NB4 (cell line): ENCODE data around the gene OR5AK2.
"Not testable (repeated sequence)": the region's sequence is repeated elsewhere in the genome, so short reads cannot be mapped to it uniquely, and the experiment has no call there.

Experiments
- DNase-seq: peaks from one replicate; pipeline ENCODE4 v3.0.0; 2010; ENCODE audit warnings: low read depth
- H3K4me3 ChIP-seq: one replicate; pipeline ENCODE4 v1.5.1; 2011; ENCODE audit warnings: mild to moderate bottlenecking, low read depth, low read length, moderate library complexity
- CTCF ChIP-seq: IDR thresholded peaks from one replicate; pipeline ENCODE4 v1.5.1; 2012; ENCODE audit warnings: low read depth, low read length
- MAX ChIP-seq: IDR thresholded peaks from 2 replicates; pipeline ENCODE4 v1.6.1; 2011; ENCODE audit warnings: low read depth, low read length
- MYC ChIP-seq: IDR thresholded peaks from 2 replicates; pipeline ENCODE4 v1.6.1; 2011; ENCODE audit warnings: low read depth, low read length
- POLR2A ChIP-seq: IDR thresholded peaks from 2 replicates; pipeline ENCODE4 v1.6.1; 2011; ENCODE audit warnings: mild to moderate bottlenecking; ENCODE audit not compliant: insufficient read length; ENCODE audit errors: extremely low read depth

Gene OR5AK2

GRCh38 chr11:56988614-56989013, at the start of gene OR5AK2:
TSS of gene OR5AK2 (plus strand) at chr11:56988914. CDS start at chr11:56988914, 0 bp downstream.
- no peak within 1 kb of the TSS for H3K4me3 ChIP-seq
- no peak for TF ChIP-seq MYC
- no peak for TF ChIP-seq POLR2A
- no peak for TF ChIP-seq CTCF
- no peak for TF ChIP-seq MAX
- DNase-seq, result no peak

GRCh38 chr11:56945526-56945925, 43.2 kb upstream of the OR5AK2 start:
- H3K4me3 ChIP-seq, DNase-seq: not testable (repeated sequence)

- H3K4me3 ChIP-seq, result no peak overlapping the region
- DNase-seq, result no peak
- TF ChIP-seq POLR2A, result no peak
- TF ChIP-seq CTCF, result no peak
- no peak for TF ChIP-seq MYC
- no peak for TF ChIP-seq MAX
Measured at GRCh38 chr11:56948991-56949515, 39.7 kb upstream of the OR5AK2 start.

- H3K4me3 ChIP-seq, result no peak overlapping the region
- no peak for TF ChIP-seq CTCF
- TF ChIP-seq MAX, result no peak
- TF ChIP-seq POLR2A, result no peak
- TF ChIP-seq MYC, result no peak
- DNase-seq, result peak; percentile 4
Measured at GRCh38 chr11:56950510-56950909, 38.2 kb upstream of the OR5AK2 start.

GRCh38 chr11:56953907-56954306, 34.8 kb upstream of the OR5AK2 start:
- DNase-seq, result not testable (repeated sequence)

GRCh38 chr11:56961609-56962008, 27.1 kb upstream of the OR5AK2 start:
- no peak overlapping the region for H3K4me3 ChIP-seq
- no peak for TF ChIP-seq CTCF
- no peak for TF ChIP-seq POLR2A
- no peak for TF ChIP-seq MYC
- no peak for TF ChIP-seq MAX
- DNase-seq, result no peak

More at GRCh38 chr11:56953907-56954306, 34.8 kb upstream of the OR5AK2 start:
- H3K4me3 ChIP-seq, result not testable (repeated sequence)

- no peak overlapping the region for H3K4me3 ChIP-seq
- DNase-seq, result no peak
- TF ChIP-seq POLR2A (no peak), CTCF (no peak), MAX (no peak), MYC (no peak)
Measured at GRCh38 chr11:56967726-56968125, 21.0 kb upstream of the OR5AK2 start.
